Lung (tissue), 12 donors: ENCODE results near the gene DGCR2. TPM values are rescaled to one million over a fixed set of nuclear protein-coding genes. Genes with fewer than 3 reads are reported as not detected.

ENCODE experiments used
- ATAC-seq: fragments of 200-7000 bp; cut with Tn5 transposase; one replicate; pipeline ENCODE4 v1.9.1; 2020; ENCODE audit warnings: moderate number of reproducible peaks; ENCODE audit not compliant: insufficient read depth, low FRiP score
- DNase-seq, 3 donors: peaks; one replicate each; pipeline ENCODE4 v3.0.0-alpha.2; 2013 to 2017
- H3K27ac ChIP-seq, 2 donors: one replicate each; pipeline ENCODE4 v1.5.1; 2013; ENCODE audit warnings: mild to moderate bottlenecking in 2 of 2, moderate library complexity in 2 of 2, control low read depth in 1 of 2, inconsistent platforms in 1 of 2, low read depth in 1 of 2, low read length in 1 of 2
- H3K27me3 ChIP-seq, 3 donors: one replicate each; pipeline ENCODE4 v1.5.1; 2013; ENCODE audit warnings: low read length in 2 of 3; ENCODE audit not compliant: control insufficient read depth in 3 of 3, insufficient read depth in 3 of 3
- H3K36me3 ChIP-seq, 4 donors: one replicate each; pipeline ENCODE4 v1.5.1; 2013; ENCODE audit warnings: low read length in 4 of 4, mild to moderate bottlenecking in 1 of 4, moderate library complexity in 1 of 4; ENCODE audit not compliant: control insufficient read depth in 4 of 4, insufficient read depth in 4 of 4
- H3K4me1 ChIP-seq, 5 donors: one replicate each; pipeline ENCODE4 v1.5.1; 2013; ENCODE audit warnings: low read length in 5 of 5, mild to moderate bottlenecking in 2 of 5, moderate library complexity in 1 of 5; ENCODE audit not compliant: control insufficient read depth in 5 of 5, insufficient read depth in 5 of 5
- H3K4me3 ChIP-seq: one replicate; pipeline ENCODE4 v1.5.1; 2013; ENCODE audit warnings: mild to moderate bottlenecking, control low read depth, moderate library complexity
- H3K9ac ChIP-seq, 2 donors: one replicate each; pipeline ENCODE4 v1.5.1; 2013; ENCODE audit warnings: low read length in 2 of 2, control low read depth in 1 of 2; ENCODE audit not compliant: insufficient read depth in 1 of 2
- H3K9me3 ChIP-seq, 4 donors: one replicate each; pipeline ENCODE4 v1.5.1; 2013; ENCODE audit warnings: low read length in 3 of 4, mild to moderate bottlenecking in 1 of 4, moderate library complexity in 1 of 4; ENCODE audit not compliant: control insufficient read depth in 4 of 4, insufficient read depth in 3 of 4
- WGBS, 2 donors: extraction: QIAGEN DNeasy Blood & Tissue Kit; methylation state at CpG; one replicate each; pipeline ENCODE4 v1.1.7; 2013; 5-methylcytosine and 5-hydroxymethylcytosine counted together
- polyA plus RNA-seq, 2 donors: library from polyadenylated mRNA; stranded (reverse); fragments of 200-250 nt; gene quantifications; one replicate each; pipeline ENCODE4 v1.2.1, GENCODE V29; 2013
- total RNA-seq, 2 donors: library from RNA; depleted of rRNA in 1 of 2; stranded (reverse); fragments of >200 nt in 1 of 2; gene quantifications; one replicate each; pipeline ENCODE4 v1.2.1, GENCODE V29; 2014 to 2021
- TF ChIP-seq, protein P1 (sequence below): IDR thresholded peaks from 2 replicates; pipeline ENCODE4 v1.5.1; 2012; ENCODE audit warnings: mild to moderate bottlenecking; ENCODE audit errors: control extremely low read depth, extremely low read depth
- donor health status: control.
- donor health status: control.
- donor health status: Bipolar disorder and iron deficiency.
- donor health status: healthy.
- donor health status: DM: yes; HTN: yes; CAD: no.

The DGCR2 gene
- total and polyA plus RNA-seq, 4 donors: 40.4 to 77.4 (median 50.5) TPM

DNA sequence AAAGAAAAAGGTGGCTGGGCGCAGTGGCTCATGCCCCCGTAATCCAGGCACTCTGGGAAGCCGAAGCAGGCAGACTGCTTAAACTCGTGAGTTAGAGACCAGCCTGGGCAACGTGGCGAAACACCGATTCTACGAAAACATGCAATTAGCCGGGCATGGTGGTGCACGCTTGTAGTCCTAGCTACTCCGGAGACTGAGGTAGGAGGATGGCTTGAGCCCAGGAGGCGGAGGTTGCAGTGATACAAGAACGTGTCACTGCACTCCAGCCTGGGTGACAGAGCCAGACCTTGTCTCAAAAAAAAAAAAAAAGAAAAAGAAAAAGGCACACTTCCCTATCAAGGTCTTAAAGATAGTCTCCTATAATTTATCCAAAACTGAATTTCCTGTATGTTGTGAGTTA lies 39.4 kb downstream of the DGCR2 start:
- no peaks in the 10 kb centered on the region for H3K27me3 ChIP-seq
- ATAC-seq (no peak), DNase-seq (no peak)
- no peak overlapping the region for H3K4me3 ChIP-seq
- H3K9me3 ChIP-seq: no peaks in the 10 kb centered on the region
- H3K4me1 ChIP-seq: peaks cover 0 to 4% (median 1%) of the 10 kb centered on the region in 5 donors
- H3K27ac ChIP-seq: no peak overlapping the region
- TF ChIP-seq, protein P1, sequence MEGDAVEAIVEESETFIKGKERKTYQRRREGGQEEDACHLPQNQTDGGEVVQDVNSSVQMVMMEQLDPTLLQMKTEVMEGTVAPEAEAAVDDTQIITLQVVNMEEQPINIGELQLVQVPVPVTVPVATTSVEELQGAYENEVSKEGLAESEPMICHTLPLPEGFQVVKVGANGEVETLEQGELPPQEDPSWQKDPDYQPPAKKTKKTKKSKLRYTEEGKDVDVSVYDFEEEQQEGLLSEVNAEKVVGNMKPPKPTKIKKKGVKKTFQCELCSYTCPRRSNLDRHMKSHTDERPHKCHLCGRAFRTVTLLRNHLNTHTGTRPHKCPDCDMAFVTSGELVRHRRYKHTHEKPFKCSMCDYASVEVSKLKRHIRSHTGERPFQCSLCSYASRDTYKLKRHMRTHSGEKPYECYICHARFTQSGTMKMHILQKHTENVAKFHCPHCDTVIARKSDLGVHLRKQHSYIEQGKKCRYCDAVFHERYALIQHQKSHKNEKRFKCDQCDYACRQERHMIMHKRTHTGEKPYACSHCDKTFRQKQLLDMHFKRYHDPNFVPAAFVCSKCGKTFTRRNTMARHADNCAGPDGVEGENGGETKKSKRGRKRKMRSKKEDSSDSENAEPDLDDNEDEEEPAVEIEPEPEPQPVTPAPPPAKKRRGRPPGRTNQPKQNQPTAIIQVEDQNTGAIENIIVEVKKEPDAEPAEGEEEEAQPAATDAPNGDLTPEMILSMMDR: no peak
- peaks cover 0 to 18% (median 0%) of the 10 kb centered on the region in 4 donors for H3K36me3 ChIP-seq
- WGBS, 2 donors: 97 to 98% methylated on average over 13 of the region's 13 CpGs
- H3K9ac ChIP-seq: no peak overlapping the region

DNA sequence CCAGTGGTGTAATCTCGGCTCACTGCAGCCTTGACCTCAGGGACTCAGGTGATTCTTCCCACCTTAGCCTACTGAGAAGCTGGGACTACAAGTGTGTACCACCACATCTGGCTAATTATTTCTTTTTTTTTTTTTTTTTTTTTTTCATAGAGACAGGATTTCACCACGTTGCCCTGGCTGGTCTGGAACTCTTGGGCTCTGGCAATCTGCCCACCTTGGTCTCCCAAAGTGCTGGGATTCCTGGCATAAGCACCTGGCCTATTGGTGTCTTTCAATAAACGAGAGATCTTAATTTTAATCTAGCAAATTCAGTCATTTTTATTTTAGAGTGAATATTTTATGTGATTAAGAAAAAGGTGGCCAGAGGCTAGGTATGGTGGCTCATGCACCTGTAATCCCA lies 40.1 kb downstream of the DGCR2 start:
- no peak overlapping the region for H3K4me3 ChIP-seq
- H3K27me3 ChIP-seq: no peaks in the 10 kb centered on the region
- TF ChIP-seq, protein P1: no peak
- 72 to 75% methylated on average over 3 of the region's 3 CpGs for WGBS, 2 donors
- no peak overlapping the region for H3K27ac ChIP-seq
- H3K36me3 ChIP-seq: peaks cover 0 to 18% (median 0%) of the 10 kb centered on the region in 4 donors
- no peaks in the 10 kb centered on the region for H3K9me3 ChIP-seq
- H3K4me1 ChIP-seq: peaks cover 0 to 4% (median 1%) of the 10 kb centered on the region in 5 donors
- ATAC-seq: no peak
- DNase-seq: no peak
- no peak overlapping the region for H3K9ac ChIP-seq

DNA sequence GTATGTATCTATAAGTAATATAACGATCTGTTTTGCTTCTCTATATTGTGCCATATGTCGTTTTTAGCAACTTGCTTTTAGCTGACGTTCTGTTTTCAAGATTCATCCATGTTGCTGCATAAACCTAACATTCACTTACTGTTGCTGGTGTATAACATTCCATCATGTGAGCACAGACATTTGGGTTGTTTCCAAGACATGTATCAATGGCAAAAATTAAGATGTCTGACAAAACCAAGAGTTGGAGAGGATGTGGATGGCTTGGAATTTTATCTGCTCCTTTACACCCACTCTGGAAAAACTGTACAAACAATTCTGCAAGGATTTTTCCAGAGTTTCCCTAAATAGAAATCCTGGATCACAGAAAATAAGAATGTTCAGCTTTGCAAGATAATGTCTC lies 40.9 kb downstream of the DGCR2 start:
- no peak for ATAC-seq
- TF ChIP-seq, protein P1: no peak
- no peaks in the 10 kb centered on the region for H3K27me3 ChIP-seq

DNA sequence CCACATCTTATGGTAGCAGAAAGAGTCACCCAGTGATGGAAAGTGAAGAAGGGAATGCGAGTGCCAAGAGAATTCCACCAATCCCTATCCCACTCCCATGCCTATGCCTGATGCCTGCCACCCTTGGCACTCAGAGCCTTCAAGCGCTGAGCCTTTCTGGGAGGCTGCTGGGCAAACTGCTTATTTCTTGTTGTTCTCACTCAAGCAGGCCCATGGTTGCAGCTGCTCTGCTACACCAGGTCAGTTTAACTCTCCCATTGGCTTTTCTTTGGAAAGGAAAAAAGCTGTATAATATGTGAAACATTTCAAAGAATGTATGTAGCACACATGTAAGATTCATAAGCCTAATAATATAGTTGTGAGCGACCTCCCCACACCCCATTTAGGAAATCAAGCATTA lies 41.4 kb downstream of the DGCR2 start:
- H3K4me3 ChIP-seq: no peak overlapping the region
- no peak for DNase-seq
- peaks cover 0 to 11% (median 0%) of the 10 kb centered on the region in 4 donors for H3K36me3 ChIP-seq
- TF ChIP-seq, protein P1: no peak
- no peaks in the 10 kb centered on the region for H3K9me3 ChIP-seq
- 99 to 100% methylated on average over 3 of the region's 3 CpGs for WGBS, 2 donors
- H3K27ac ChIP-seq: no peak overlapping the region
- ATAC-seq: no peak
- peaks cover 0 to 4% (median 0%) of the 10 kb centered on the region in 5 donors for H3K4me1 ChIP-seq
- no peaks in the 10 kb centered on the region for H3K27me3 ChIP-seq
- no peak overlapping the region for H3K9ac ChIP-seq

More for the DNA sequence above, 40.9 kb downstream of the DGCR2 start:
- no peak for DNase-seq
- no peak overlapping the region for H3K9ac ChIP-seq
- H3K9me3 ChIP-seq: no peaks in the 10 kb centered on the region
- H3K36me3 ChIP-seq: peaks cover 0 to 12% (median 0%) of the 10 kb centered on the region in 4 donors
- H3K4me3 ChIP-seq: no peak overlapping the region
- H3K27ac ChIP-seq: no peak overlapping the region
- peaks cover 0 to 4% (median 0%) of the 10 kb centered on the region in 5 donors for H3K4me1 ChIP-seq
- 85% methylated on average over 3 of the region's 3 CpGs for WGBS, 2 donors
